HEK293 (cell line): ENCODE results near the gene RAB1A.

Experiments used
- CTCF ChIA-PET: fragments of 350-600 bp; formaldehyde crosslinking; extraction: SDS; loops from one replicate; lab custom pipeline; 2021; ENCODE audit warnings: antibody characterized with exemption; lab: Yijun Ruan, JAX
- POLR2A ChIA-PET: fragments of 300-600 bp; formaldehyde crosslinking; extraction: SDS; loops from one replicate; lab custom pipeline; 2020; ENCODE audit warnings: antibody characterized with exemption, inconsistent platforms; lab: Yijun Ruan, JAX
- H3K27ac ChIP-seq: fragments of 200-500 bp; sonication (Bioruptor generic); 2 replicates; pipeline ENCODE4 v1.5.1; 2014; ENCODE audit warnings: low read depth, low read length, control low read depth, inconsistent platforms; ENCODE audit errors: extremely low read depth
- H3K36me3 ChIP-seq, 2 experiments: fragments of 200-500 bp in 1 of 2; sonication (Bioruptor generic) in 1 of 2; 1 replicate in 1 of 2; 2 replicates in 1 of 2; pipeline ENCODE4 v1.5.1; 2014 to 2017; ENCODE audit warnings: inconsistent platforms in 2 of 2, low read length in 2 of 2; ENCODE audit not compliant: control insufficient read depth in 2 of 2, insufficient read depth in 1 of 2
- H3K4me1 ChIP-seq: fragments of 200-500 bp; sonication (Bioruptor generic); 2 replicates; pipeline ENCODE4 v1.5.1; 2014; ENCODE audit warnings: mild to moderate bottlenecking, low read length, inconsistent platforms; ENCODE audit not compliant: control insufficient read depth, insufficient read depth
- H3K4me3 ChIP-seq: 2 replicates; pipeline ENCODE4 v1.5.1; 2011; ENCODE audit warnings: low read depth, mild to moderate bottlenecking, control low read depth, low read length, moderate library complexity
- H3K9me3 ChIP-seq: fragments of 200-500 bp; sonication (Bioruptor generic); 2 replicates; pipeline ENCODE4 v1.5.1; 2014; ENCODE audit warnings: low read depth, low read length, inconsistent platforms; ENCODE audit not compliant: control insufficient read depth, insufficient read depth
- GLI2 ChIP-seq: fragments of 450-650 bp; formaldehyde crosslinking; IDR thresholded peaks from 2 replicates; pipeline ENCODE4; 2017; ENCODE audit warnings: missing biosample characterization, missing genetic modification characterization, low read depth, borderline replicate concordance
- GLIS2 ChIP-seq: fragments of 450-650 bp; formaldehyde crosslinking; IDR thresholded peaks from 2 replicates; pipeline ENCODE4 v1.5.1; 2016; ENCODE audit warnings: missing biosample characterization, missing genetic modification characterization
- HIC1 ChIP-seq: fragments of 450-650 bp; formaldehyde crosslinking; IDR thresholded peaks from 2 replicates; pipeline ENCODE4 v1.5.1; 2016; ENCODE audit warnings: missing biosample characterization, missing genetic modification characterization
- HOXA7 ChIP-seq: sonication (generic); formaldehyde crosslinking; IDR thresholded peaks from 2 replicates; pipeline ENCODE4 v1.8.1; 2022; ENCODE audit warnings: missing genetic modification reagents, borderline replicate concordance
- KLF16 ChIP-seq: fragments of 450-650 bp; formaldehyde crosslinking; IDR thresholded peaks from 2 replicates; pipeline ENCODE4 v1.5.1; 2017; ENCODE audit warnings: missing biosample characterization, missing genetic modification characterization
- KLF9 ChIP-seq: fragments of 450-650 bp; formaldehyde crosslinking; IDR thresholded peaks from 2 replicates; pipeline ENCODE4 v1.5.1; 2016; ENCODE audit warnings: missing biosample characterization, missing genetic modification characterization, low read depth
- SCRT2 ChIP-seq: fragments of 450-650 bp; formaldehyde crosslinking; IDR thresholded peaks from 2 replicates; pipeline ENCODE4 v1.5.1; 2016; ENCODE audit warnings: missing biosample characterization, missing genetic modification characterization
- TSHZ1 ChIP-seq: fragments of 450-650 bp; formaldehyde crosslinking; IDR thresholded peaks from 2 replicates; pipeline ENCODE4 v1.5.1; 2016; ENCODE audit warnings: missing biosample characterization, missing genetic modification characterization, borderline replicate concordance
- ZBTB17 ChIP-seq: fragments of 450-650 bp; formaldehyde crosslinking; IDR thresholded peaks from 2 replicates; pipeline ENCODE4 v1.5.1; 2016; ENCODE audit warnings: missing biosample characterization, missing genetic modification characterization
- ZIC2 ChIP-seq: fragments of 450-650 bp; formaldehyde crosslinking; IDR thresholded peaks from 2 replicates; pipeline ENCODE4 v1.5.1; 2016; ENCODE audit warnings: missing biosample characterization, missing genetic modification characterization
- ZNF10 ChIP-seq: fragments of 450-650 bp; formaldehyde crosslinking; IDR thresholded peaks from 2 replicates; pipeline ENCODE4 v1.5.1; 2017; ENCODE audit warnings: missing biosample characterization, missing genetic modification characterization
- ZNF174 ChIP-seq: fragments of 450-650 bp; formaldehyde crosslinking; IDR thresholded peaks from 2 replicates; pipeline ENCODE4 v1.5.0; 2017; ENCODE audit warnings: missing biosample characterization, mild to moderate bottlenecking, missing genetic modification characterization
- ZNF350 ChIP-seq: fragments of 450-650 bp; formaldehyde crosslinking; IDR thresholded peaks from 2 replicates; pipeline ENCODE4 v1.5.0; 2017; ENCODE audit warnings: missing biosample characterization, mild to moderate bottlenecking, missing genetic modification characterization
- ZNF391 ChIP-seq: fragments of 450-650 bp; formaldehyde crosslinking; IDR thresholded peaks from 2 replicates; pipeline ENCODE4 v1.5.1; 2016; ENCODE audit warnings: low read depth, missing biosample characterization, missing genetic modification characterization, borderline replicate concordance
- ZNF488 ChIP-seq: fragments of 450-650 bp; formaldehyde crosslinking; IDR thresholded peaks from 2 replicates; pipeline ENCODE4 v1.5.1; 2016; ENCODE audit warnings: missing biosample characterization, missing genetic modification characterization
- ZNF626 ChIP-seq: fragments of 450-650 bp; sonication (Bioruptor Pico); formaldehyde crosslinking; IDR thresholded peaks from 2 replicates; pipeline ENCODE4 v1.5.1; 2018; ENCODE audit warnings: missing biosample characterization, missing genetic modification characterization, inconsistent platforms
- ZNF654 ChIP-seq: fragments of 450-650 bp; formaldehyde crosslinking; IDR thresholded peaks from 2 replicates; pipeline ENCODE4 v1.5.1; 2016; ENCODE audit warnings: low read depth, missing biosample characterization, missing genetic modification characterization
- ZSCAN18 ChIP-seq: fragments of 450-650 bp; formaldehyde crosslinking; IDR thresholded peaks from 2 replicates; pipeline ENCODE4 v1.5.1; 2016; ENCODE audit warnings: missing biosample characterization, missing genetic modification characterization
- ZXDB ChIP-seq: fragments of 450-650 bp; formaldehyde crosslinking; IDR thresholded peaks from 2 replicates; pipeline ENCODE4 v1.5.1; 2016; ENCODE audit warnings: missing biosample characterization, missing genetic modification characterization
- TF ChIP-seq, protein P1 (sequence below): fragments of 450-650 bp; formaldehyde crosslinking; IDR thresholded peaks from 2 replicates; pipeline ENCODE4 v1.5.0; 2017; ENCODE audit warnings: missing biosample characterization, missing genetic modification characterization, borderline replicate concordance
- TF ChIP-seq, protein P2 (sequence below): fragments of 450-650 bp; IDR thresholded peaks from 2 replicates; pipeline ENCODE4 v1.5.1; 2018; ENCODE audit warnings: missing biosample characterization, mild to moderate bottlenecking, missing genetic modification characterization

The RAB1A gene

DNA sequence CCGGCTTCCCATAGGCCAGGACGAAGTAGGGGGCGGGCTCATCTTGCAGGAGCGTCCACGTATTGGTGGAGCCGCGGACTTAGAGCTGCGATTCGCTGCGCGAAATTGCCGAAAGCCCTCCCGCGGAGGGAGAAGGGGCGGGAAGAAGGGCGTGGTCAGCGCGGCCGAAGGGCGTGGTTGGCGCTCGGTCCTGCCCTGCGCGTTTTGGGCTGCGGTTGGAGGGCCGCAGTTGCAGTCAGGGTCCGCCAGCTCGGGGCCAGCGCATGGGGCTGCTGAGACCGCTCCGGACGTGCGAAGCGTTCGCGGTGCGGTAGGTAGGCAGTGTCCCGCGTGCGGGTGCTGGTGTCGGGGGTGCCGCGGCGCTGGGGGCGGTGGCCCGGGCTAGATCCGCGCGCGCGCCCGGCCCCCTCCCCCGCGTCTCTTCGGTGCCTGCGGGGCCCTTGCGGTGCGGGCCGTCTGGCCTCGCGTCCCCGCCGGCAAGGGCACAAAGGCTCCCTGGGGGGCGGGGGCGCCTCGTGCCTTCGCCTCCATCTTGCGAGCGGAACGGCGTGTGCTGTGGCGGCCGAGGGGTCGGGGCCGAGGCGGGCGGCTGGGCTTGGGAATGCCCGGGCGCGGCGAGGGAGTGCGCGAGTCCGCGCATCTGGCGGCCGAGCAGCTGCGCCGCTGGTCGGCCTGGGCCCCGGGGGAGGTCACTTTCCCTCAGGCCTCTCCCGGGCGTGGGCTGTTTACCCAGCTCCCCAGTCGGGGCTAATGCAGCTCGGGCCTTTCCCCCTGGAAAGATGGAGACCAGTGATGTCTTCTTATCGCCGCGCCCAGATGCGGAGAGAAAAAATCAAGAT lies 73.5 kb downstream of the RAB1A start, which contains the start of gene CEP68 (continued):
- TF ChIP-seq ZNF488 = no peak
- TF ChIP-seq ZIC2 (tag by site-specific recombination) = no peak
- no peak for TF ChIP-seq ZNF350 (tag by site-specific recombination)
- no peak for TF ChIP-seq HOXA7 (CRISPR knock-in tag)
- TF ChIP-seq ZNF626 (tag by site-specific recombination) = no peak
- peak; percentile 75 for TF ChIP-seq KLF16 (tag by site-specific recombination)
- TF ChIP-seq, protein P1, sequence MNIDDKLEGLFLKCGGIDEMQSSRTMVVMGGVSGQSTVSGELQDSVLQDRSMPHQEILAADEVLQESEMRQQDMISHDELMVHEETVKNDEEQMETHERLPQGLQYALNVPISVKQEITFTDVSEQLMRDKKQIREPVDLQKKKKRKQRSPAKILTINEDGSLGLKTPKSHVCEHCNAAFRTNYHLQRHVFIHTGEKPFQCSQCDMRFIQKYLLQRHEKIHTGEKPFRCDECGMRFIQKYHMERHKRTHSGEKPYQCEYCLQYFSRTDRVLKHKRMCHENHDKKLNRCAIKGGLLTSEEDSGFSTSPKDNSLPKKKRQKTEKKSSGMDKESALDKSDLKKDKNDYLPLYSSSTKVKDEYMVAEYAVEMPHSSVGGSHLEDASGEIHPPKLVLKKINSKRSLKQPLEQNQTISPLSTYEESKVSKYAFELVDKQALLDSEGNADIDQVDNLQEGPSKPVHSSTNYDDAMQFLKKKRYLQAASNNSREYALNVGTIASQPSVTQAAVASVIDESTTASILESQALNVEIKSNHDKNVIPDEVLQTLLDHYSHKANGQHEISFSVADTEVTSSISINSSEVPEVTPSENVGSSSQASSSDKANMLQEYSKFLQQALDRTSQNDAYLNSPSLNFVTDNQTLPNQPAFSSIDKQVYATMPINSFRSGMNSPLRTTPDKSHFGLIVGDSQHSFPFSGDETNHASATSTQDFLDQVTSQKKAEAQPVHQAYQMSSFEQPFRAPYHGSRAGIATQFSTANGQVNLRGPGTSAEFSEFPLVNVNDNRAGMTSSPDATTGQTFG = no peak
- TF ChIP-seq, protein P2, sequence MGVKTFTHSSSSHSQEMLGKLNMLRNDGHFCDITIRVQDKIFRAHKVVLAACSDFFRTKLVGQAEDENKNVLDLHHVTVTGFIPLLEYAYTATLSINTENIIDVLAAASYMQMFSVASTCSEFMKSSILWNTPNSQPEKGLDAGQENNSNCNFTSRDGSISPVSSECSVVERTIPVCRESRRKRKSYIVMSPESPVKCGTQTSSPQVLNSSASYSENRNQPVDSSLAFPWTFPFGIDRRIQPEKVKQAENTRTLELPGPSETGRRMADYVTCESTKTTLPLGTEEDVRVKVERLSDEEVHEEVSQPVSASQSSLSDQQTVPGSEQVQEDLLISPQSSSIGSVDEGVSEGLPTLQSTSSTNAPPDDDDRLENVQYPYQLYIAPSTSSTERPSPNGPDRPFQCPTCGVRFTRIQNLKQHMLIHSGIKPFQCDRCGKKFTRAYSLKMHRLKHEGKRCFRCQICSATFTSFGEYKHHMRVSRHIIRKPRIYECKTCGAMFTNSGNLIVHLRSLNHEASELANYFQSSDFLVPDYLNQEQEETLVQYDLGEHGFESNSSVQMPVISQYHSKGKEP (tag by site-specific recombination) = 0 out of 2 replicates have a peak, but pooled peaks have one; percentile 18
- peak; percentile 79 for TF ChIP-seq ZNF10
- no peak for TF ChIP-seq HIC1 (tag by site-specific recombination)
- TF ChIP-seq KLF9 (tag by site-specific recombination) = peak; percentile 98

- Histone ChIP-seq H3K4me3 (peak overlapping the region; percentile 67), H3K9me3 (no peaks in the 10 kb centered on the region), H3K27ac (no peak overlapping the region), H3K36me3 (peaks cover 0 to 2% of the 10 kb centered on the region in 2 experiments; a peak in 1 of 3 replicates), H3K4me1 (peaks cover 8% of the 10 kb centered on the region; the same call in 1 of the 2 replicates)
- POLR2A ChIA-PET = interaction anchor here (0.6 to 2.5 kb wide), 18 partner anchors 9 to 973 kb away, joined by 3 to 35 read pairs (median 4); partner anchors contain the start of genes ACTR2, AFTPH and RAB1A
- CTCF ChIA-PET = interaction anchor here (0.5 to 1.9 kb wide), 9 partner anchors 9 to 568 kb away, joined by 3 to 9 read pairs (median 4); no protein-coding TSS in a partner anchor
- TF ChIP-seq ZSCAN18 (tag by site-specific recombination) (no peak), ZNF391 (tag by site-specific recombination) (peak; percentile 47; the same call in 1 of the 2 replicates), GLI2 (tag by site-specific recombination) (no peak), ZNF654 (no peak), TSHZ1 (tag by site-specific recombination) (no peak), ZNF174 (no peak), ZXDB (peak; percentile 36; the same call in 1 of the 2 replicates), SCRT2 (tag by site-specific recombination) (peak; percentile 94), GLIS2 (peak; percentile 30; the same call in 1 of the 2 replicates), ZBTB17 (tag by site-specific recombination) (peak; percentile 88)
Measured at GRCh38 chr2:65055422-65056214, 74.3 kb downstream of the RAB1A start.
